GM18508 (cell line): ENCODE results near the gene DKKL1.

ENCODE experiments used
- ATAC-seq: cut with Tn5 transposase; IDR thresholded peaks from one replicate; pipeline ENCODE4 v1.9.1; 2021; ENCODE audit warnings: moderate number of reproducible peaks; ENCODE audit not compliant: insufficient read depth, unreplicated experiment

Gene DKKL1

GRCh38 chr19:49391581-49392399, 28.1 kb downstream of the DKKL1 start:
- ATAC-seq = no peak

GRCh38 chr19:49393881-49394280, 30.2 kb downstream of the DKKL1 start:
- ATAC-seq = no peak

DNA sequence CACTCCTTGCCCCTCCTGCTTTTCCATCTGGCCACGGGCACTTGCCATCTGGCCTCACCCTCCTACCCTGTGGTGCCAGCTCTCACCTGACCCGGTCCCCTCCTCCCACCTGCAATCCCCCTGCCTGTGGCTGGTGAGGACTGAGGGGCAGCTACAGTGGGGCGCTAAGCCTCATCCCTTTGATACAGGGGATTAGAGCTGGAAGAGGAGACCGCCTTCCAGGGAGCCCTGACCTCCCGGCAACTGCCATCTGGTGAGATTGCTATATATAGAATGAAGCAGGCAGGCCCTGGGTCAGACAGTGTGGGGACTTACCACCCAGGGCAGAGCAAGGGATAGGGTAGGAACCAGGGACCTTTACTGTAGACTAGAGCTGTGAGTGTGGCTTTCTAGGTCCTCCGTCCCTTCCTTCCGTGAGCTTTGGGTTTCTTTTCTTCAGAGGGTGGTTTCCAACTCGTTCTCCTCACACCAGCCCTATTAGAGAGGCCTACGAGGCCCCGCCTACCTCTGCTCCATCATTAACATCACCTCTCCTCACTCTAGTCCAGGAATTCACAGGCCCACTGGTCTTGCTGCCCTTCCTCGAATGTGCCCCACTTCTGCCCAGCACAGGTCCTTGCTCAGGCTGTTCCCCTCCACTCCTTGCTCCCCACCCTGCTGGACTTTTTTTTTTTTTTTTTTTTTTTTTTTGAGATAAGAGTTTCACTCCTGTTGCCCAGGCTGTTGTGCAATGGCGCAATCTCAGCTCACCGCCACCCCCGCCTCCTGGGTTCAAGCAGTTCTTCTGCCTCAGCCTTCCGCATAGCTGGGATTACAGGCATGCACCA, 32.1 kb downstream of the DKKL1 start:
- ATAC-seq = no peak

- no peak for ATAC-seq
Observed at GRCh38 chr19:49396738-49397505, 33.2 kb downstream of the DKKL1 start.

DNA sequence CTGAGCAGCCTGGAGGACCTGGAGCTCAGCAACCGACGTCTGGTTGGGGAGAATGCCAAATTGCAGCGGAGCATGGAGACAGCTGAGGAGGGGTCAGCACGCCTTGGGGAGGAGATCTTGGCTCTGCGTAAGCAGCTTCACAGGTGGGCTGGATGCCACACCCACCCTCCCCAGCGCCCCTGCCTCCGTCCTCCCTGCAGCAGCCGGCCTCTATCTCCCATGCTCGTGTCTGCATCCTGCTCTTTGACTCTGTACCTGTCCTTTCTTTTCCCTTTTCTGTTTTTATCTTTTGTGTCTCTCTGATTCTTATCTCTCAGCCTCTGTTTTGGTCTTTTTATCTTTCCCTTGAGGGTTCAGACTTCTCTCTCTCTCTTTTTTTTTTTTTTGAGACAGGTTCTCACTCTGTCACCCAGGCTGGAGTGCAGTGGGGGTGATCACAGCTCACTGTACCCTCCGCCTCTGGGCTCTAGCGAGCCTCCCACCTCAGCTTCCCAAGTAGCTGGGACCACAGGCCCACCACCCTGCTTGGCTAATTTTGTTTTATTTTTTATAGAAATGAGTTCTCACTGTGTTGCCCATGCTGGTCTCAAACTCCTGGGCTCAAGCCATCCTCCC, 34.4 kb downstream of the DKKL1 start:
- no peak for ATAC-seq

DNA sequence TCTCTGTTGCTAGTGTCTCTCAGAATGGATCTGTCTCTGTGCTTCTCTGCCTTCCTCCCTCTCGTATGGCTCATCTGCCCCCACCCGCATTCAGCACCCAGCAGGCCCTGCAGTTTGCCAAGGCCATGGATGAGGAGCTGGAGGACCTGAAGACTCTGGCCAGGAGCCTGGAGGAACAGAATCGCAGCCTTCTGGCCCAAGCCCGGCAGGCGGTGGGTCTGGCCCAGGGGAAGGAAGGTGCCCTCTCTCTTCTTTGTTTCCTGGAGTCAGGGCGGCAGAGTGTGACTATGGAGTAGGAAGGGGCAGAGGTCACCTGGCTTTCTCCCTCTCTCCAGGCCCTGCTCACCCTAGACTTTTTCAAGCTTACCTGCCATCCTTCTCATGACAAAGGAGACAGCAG, 35.3 kb downstream of the DKKL1 start:
- ATAC-seq = no peak

DNA sequence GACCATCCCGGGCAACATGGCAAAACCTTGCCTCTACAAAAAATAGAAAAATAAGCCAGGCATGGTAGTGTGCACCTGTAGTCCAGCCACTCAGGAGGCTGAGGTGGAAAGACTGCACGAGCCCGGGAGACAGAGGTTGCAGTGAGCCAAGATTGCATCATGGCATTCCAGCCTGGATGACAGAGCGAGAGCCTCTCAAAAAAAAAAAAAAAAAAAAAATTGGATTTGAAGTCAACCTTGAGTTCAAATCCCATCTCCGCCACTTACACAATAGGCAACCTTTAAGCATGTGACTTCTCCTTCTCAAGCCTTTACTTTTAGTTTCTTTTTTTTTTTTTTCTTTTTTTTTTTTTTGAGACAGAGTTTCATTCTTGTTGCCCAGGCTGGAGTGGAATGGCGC, 36.4 kb downstream of the DKKL1 start:
- no peak for ATAC-seq

DNA sequence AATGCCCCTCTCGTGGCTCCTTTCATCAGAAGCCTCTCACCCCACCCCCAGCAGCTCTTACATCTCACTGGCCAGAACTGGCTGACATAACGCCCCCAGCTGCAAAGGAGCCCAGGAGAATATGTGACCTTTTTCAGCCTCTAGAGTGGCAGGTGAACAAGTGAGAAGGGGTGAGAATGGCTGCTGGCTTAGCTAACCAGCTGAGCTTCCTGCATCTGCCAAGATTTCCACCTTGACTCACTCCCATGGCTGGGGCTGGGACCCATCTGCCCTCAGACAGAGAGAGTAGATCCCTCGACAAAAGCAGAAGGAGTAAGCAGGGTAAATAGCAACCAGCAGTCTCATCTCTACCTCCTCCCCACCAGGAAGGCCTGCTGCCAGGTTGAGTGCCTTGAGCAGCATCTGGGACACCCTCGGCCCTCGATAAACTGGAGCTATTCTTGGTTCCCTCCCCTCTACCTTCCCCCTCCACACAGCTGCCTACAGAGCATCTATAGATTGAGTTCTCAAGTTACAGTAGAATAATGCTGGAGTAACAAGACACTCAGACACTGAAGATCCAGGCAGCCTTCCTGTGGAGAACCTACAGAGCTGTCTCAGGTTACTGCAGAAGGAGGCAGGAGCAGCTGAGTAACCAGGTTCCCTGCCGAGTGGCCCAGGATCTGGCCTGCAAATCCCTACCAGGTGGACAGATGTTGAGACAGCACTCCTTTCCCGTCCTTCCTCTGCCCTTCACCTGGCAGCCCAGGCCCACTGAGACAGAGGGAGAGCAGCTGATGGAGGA, 39.9 kb downstream of the DKKL1 start:
- no peak for ATAC-seq

GRCh38 chr19:49407079-49407478, 43.4 kb downstream of the DKKL1 start:
- ATAC-seq = no peak

- ATAC-seq = no peak
Observed at GRCh38 chr19:49407482-49408015, 43.9 kb downstream of the DKKL1 start.

DNA sequence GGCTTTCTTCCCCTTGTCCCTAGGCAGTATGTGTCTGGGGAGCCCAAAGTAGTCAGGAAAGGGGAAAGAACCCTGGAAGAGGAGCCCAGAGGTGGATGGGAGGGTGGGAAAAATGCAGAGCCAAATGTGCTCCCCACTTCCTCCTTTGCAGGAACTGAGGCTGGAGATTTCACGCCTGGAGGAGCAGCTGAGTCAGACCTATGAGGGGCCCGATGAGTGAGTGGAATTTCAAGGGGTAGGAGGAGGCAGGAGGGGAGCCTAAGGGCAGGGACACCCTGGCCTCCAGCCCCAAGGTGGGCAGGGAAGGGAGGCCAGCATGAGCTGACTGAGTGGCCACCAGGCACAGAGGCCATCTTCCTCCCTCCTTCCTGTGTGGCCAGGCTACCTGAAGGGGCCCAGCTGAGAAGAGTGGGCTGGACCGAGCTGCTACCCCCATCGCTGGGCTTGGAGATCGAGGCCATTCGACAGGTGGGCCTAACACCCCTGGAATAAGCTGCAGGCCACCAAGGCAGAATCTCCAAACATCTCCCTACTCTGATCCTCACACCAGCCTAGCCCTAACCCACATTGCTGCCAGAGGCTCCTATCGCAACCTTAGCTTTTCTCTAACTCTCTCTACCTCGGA, 45.3 kb downstream of the DKKL1 start:
- ATAC-seq = no peak

DNA sequence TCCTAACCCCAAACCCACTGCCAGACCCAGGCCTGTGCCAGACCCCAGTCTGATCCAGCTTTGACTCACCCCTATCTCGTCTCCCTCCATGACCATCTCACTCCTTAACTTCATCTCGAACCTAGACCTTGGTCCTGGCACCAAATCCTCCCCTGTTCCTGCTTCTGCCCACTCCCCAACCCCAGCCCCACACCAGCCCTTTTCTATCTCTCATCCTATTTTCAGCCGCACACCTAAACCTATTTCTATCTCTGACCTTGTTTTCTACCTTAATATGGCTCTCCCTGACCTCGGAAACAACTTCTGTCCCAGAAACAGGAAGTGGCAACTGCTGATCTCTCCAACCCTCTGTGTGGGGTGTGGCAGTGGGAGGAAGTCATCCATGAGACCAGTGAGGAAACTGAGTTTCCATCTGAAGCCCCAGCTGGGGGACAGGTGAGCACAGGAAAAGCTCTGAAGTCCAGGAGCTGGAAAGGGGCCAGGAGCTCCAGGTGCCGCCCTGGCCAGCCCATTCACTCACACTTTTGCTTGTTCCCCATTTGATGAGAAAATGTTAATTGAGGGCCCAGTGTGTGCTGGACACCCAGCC, 45.9 kb downstream of the DKKL1 start:
- ATAC-seq = no peak

- ATAC-seq = no peak
Observed at GRCh38 chr19:49411681-49412326, 48.1 kb downstream of the DKKL1 start.

GRCh38 chr19:49413348-49413747, 49.7 kb downstream of the DKKL1 start:
- ATAC-seq = no peak

GRCh38 chr19:49414256-49414655, 50.6 kb downstream of the DKKL1 start:
- ATAC-seq = no peak

DNA sequence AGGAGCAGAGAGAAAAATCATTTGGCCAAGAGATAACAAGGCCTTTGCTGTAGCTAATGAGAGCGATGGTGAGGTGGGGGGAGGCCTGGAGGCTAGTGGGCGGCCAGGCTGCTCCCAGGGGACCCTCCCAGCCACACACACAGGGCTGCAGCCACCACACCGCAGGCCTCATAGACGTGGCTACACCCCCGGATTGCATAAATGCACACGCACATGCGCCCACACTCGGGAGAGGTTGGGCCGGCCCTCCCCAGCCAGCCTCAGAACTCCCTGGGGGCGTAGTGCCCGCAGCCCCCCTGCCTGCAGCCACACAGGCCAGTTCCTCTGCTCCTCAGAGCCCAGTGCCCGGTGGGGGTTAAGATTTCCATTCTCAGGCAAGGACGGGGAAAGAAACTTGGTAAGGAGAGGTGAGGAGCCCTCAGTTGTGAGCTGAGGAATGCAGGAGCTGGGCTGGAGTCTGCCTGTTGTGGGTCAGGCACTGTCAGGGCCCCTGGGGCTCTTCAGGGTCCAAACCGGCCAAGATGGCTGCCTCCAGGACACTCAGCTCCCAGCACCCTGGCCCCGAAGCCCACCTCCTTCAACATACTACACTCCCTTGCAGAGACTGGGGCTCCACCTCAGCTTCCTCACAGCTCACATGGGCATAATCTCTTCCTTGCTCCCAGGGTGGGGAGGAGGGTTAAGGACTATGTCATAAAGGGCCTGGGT, 51.6 kb downstream of the DKKL1 start:
- ATAC-seq = no peak

DNA sequence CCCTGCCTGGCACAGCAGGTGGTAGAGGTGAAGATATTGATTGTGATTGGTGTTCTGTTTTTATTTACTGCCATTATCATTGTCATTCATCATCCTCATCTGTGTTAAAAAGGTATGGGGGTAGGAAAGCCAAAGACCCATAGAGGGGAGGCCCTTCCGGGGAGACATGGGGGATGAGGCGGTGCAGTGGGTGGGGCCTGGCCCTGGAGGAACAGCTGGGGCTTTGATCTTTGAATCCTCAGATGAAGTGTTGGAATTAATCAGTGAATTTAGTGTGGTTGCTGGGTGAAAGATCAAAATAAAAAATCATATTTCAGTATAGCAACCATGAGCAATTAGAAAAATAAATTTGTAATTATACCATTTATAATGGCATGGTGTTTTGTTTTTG, 52.1 kb downstream of the DKKL1 start:
- no peak for ATAC-seq

DNA sequence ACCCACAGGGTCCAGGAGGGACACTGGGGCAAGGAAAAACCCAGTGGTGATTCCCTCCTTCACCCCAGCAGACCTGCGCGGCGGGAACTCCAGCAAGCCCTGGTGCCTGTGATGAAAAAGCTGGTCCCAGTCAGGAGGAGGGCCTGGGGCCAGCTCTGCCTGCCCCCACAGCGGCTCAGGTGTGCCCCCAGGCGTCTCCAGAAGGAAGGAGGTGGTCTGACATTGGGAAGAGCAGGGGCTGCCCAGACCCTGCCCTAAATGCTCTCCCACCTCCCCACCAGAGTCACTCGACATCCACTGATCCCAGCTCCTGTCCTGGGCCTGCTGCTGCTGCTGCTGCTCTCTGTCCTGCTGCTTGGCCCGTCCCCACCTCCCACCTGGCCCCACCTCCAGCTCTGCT, 53.4 kb downstream of the DKKL1 start:
- ATAC-seq = no peak
